K562 (cell line): ENCODE data around the gene OR14J1. TPM values are rescaled to one million over a fixed set of nuclear protein-coding genes. Genes with fewer than 3 reads are reported as not detected.

Source experiments
- CREBBP ChIP-seq: IDR thresholded peaks from one replicate; pipeline ENCODE4 v1.6.1; 2012; ENCODE audit warnings: low read depth, mild to moderate bottlenecking, control low read depth, inconsistent platforms, low read length
- NR4A1 ChIP-seq, 2 experiments: fragments of 250-450 bp in 1 of 2; fragments of 450-650 bp in 1 of 2; sonication (Bioruptor Pico) in 1 of 2; IDR thresholded peaks; 2 replicates each; pipeline versions ENCODE4 v1.4.0 to v1.6.1; 2016 to 2020; ENCODE audit warnings: mild to moderate bottlenecking in 2 of 2, missing compliant biosample characterization in 1 of 2, missing genetic modification characterization in 1 of 2, moderate library complexity in 1 of 2
- POLR2AphosphoS2 ChIP-seq: IDR thresholded peaks from 2 replicates; pipeline ENCODE4 v1.6.1; 2012; ENCODE audit warnings: low read length, improper control_type of control experiment
- SAP30 ChIP-seq: fragments of 200-600 bp; sonication (generic); IDR thresholded peaks from 2 replicates; pipeline ENCODE4 v1.6.1; 2012; ENCODE audit warnings: borderline replicate concordance, low read depth, mild to moderate bottlenecking, moderate library complexity, low read length, control low read depth, inconsistent platforms; ENCODE audit not compliant: insufficient read depth, poor library complexity, severe bottlenecking
- SIRT6 ChIP-seq: IDR thresholded peaks from one replicate; pipeline ENCODE4 v1.6.1; 2012; ENCODE audit warnings: low read depth, mild to moderate bottlenecking, control low read depth, inconsistent platforms, low read length, moderate library complexity
- ZBED1 ChIP-seq: IDR thresholded peaks from 2 replicates; pipeline ENCODE4 v1.6.1; 2014
- ZNF3 ChIP-seq: fragments of 250-450 bp; sonication (Bioruptor Pico); IDR thresholded peaks from 2 replicates; pipeline ENCODE4 v1.5.0; 2021; ENCODE audit warnings: mild to moderate bottlenecking, moderate library complexity
- ZSCAN29 ChIP-seq: fragments of 450-650 bp; IDR thresholded peaks from 2 replicates; pipeline ENCODE4 v1.6.1; 2017
- polyA plus RNA-seq, 8 experiments: library from polyadenylated mRNA; depleted of rRNA in 4 of 8; stranded (reverse) in 5 of 8; unstranded in 3 of 8; fragments of >200 nt; fragmentation: Nextera tagmentation in 2 of 8; fragmentation: Illumina TruSeq in 1 of 8; extraction: Ambion mirVana in 2 of 8; extraction: Trizol in 1 of 8; gene quantifications; 2 replicates each; pipeline versions ENCODE4 v1.2.1 to v1.2.3, GENCODE V29; 2011 to 2014; ENCODE audit warnings: inconsistent platforms in 1 of 8, missing spikeins in 1 of 8
- total RNA-seq, 7 experiments: library from RNA; depleted of rRNA in 6 of 7; stranded (reverse); fragments of >200 nt in 6 of 7; fragmentation: Illumina TruSeq in 2 of 7; extraction: Trizol in 2 of 7; gene quantifications; 2 replicates each; pipeline versions ENCODE4 v1.2.1 to v1.2.3, GENCODE V29; 2011 to 2021; ENCODE audit warnings: low replicate concordance in 1 of 7
- TF ChIP-seq, protein P1 (sequence below), 2 experiments: fragments of 450-650 bp; formaldehyde crosslinking in 1 of 2; IDR thresholded peaks; 2 replicates each; pipeline versions ENCODE4 v1.4.0 to v1.6.1; 2014 to 2020; ENCODE audit warnings: mild to moderate bottlenecking in 2 of 2, borderline replicate concordance in 1 of 2, low read depth in 1 of 2
- TF ChIP-seq, protein P2 (sequence below): fragments of 450-650 bp; conservative IDR thresholded peaks from 2 replicates; pipeline ENCODE4 v1.6.1; 2016; ENCODE audit warnings: missing genetic modification characterization, low read depth, mild to moderate bottlenecking, control low read depth, missing compliant biosample characterization
- TF ChIP-seq, protein P3 (sequence below), 2 experiments: fragments of 450-650 bp; IDR thresholded peaks; 2 replicates each; pipeline ENCODE4 v1.6.1; 2016
- TF ChIP-seq, protein P4 (sequence below): fragments of 450-650 bp; IDR thresholded peaks from 2 replicates; pipeline ENCODE4 v1.7.0; 2016; ENCODE audit warnings: borderline replicate concordance
- TF ChIP-seq, protein P5 (sequence below): sonication (generic); formaldehyde crosslinking; IDR thresholded peaks from 2 replicates; pipeline ENCODE4 v1.8.1; 2022; ENCODE audit warnings: missing genetic modification reagents

OR14J1 gene
- total and polyA plus RNA-seq, 9 of the 15 experiments (the other 6 are each of a cell fraction or from before 2014, with no cell fraction given) = not detected

DNA sequence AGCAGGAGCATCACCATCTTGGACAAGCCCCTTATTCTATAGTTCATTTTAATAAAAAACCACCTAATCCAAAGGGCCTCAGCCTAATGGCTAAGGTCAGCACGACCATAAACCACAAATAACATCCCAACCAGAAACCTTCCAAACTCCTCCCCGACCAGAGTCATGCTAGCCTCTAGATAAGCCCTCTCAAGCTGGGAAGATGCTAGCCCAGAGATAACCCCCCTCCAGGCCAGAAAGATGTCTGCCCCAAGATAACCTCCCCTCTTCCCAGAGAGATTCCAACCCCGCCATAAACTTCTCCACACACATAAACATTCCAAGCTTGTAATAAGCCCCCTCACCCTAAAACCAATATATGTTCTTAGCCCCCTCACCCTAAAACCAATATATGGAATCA lies 38.5 kb upstream of the OR14J1 start (continued):
- TF ChIP-seq, protein P1, sequence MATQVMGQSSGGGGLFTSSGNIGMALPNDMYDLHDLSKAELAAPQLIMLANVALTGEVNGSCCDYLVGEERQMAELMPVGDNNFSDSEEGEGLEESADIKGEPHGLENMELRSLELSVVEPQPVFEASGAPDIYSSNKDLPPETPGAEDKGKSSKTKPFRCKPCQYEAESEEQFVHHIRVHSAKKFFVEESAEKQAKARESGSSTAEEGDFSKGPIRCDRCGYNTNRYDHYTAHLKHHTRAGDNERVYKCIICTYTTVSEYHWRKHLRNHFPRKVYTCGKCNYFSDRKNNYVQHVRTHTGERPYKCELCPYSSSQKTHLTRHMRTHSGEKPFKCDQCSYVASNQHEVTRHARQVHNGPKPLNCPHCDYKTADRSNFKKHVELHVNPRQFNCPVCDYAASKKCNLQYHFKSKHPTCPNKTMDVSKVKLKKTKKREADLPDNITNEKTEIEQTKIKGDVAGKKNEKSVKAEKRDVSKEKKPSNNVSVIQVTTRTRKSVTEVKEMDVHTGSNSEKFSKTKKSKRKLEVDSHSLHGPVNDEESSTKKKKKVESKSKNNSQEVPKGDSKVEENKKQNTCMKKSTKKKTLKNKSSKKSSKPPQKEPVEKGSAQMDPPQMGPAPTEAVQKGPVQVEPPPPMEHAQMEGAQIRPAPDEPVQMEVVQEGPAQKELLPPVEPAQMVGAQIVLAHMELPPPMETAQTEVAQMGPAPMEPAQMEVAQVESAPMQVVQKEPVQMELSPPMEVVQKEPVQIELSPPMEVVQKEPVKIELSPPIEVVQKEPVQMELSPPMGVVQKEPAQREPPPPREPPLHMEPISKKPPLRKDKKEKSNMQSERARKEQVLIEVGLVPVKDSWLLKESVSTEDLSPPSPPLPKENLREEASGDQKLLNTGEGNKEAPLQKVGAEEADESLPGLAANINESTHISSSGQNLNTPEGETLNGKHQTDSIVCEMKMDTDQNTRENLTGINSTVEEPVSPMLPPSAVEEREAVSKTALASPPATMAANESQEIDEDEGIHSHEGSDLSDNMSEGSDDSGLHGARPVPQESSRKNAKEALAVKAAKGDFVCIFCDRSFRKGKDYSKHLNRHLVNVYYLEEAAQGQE (IDR thresholded peaks at IDR 0.05; ENCODE audit: borderline replicate concordance) = no peak
- TF ChIP-seq, protein P1 (CRISPR knock-in tag; IDR thresholded peaks at IDR 0.05; ENCODE audit: low read depth) = no peak
- TF ChIP-seq CREBBP = no peak
- TF ChIP-seq POLR2AphosphoS2 = no peak
- no peak for TF ChIP-seq SIRT6
- TF ChIP-seq, protein P2, sequence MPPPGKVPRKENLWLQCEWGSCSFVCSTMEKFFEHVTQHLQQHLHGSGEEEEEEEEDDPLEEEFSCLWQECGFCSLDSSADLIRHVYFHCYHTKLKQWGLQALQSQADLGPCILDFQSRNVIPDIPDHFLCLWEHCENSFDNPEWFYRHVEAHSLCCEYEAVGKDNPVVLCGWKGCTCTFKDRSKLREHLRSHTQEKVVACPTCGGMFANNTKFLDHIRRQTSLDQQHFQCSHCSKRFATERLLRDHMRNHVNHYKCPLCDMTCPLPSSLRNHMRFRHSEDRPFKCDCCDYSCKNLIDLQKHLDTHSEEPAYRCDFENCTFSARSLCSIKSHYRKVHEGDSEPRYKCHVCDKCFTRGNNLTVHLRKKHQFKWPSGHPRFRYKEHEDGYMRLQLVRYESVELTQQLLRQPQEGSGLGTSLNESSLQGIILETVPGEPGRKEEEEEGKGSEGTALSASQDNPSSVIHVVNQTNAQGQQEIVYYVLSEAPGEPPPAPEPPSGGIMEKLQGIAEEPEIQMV = no peak
- TF ChIP-seq, protein P3, sequence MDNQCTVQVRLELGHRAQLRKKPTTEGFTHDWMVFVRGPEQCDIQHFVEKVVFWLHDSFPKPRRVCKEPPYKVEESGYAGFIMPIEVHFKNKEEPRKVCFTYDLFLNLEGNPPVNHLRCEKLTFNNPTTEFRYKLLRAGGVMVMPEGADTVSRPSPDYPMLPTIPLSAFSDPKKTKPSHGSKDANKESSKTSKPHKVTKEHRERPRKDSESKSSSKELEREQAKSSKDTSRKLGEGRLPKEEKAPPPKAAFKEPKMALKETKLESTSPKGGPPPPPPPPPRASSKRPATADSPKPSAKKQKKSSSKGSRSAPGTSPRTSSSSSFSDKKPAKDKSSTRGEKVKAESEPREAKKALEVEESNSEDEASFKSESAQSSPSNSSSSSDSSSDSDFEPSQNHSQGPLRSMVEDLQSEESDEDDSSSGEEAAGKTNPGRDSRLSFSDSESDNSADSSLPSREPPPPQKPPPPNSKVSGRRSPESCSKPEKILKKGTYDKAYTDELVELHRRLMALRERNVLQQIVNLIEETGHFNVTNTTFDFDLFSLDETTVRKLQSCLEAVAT (IDR thresholded peaks at IDR 0.05) = no peak
- TF ChIP-seq ZNF3 = no peak
- TF ChIP-seq SAP30 = no peak
- TF ChIP-seq, protein P4, sequence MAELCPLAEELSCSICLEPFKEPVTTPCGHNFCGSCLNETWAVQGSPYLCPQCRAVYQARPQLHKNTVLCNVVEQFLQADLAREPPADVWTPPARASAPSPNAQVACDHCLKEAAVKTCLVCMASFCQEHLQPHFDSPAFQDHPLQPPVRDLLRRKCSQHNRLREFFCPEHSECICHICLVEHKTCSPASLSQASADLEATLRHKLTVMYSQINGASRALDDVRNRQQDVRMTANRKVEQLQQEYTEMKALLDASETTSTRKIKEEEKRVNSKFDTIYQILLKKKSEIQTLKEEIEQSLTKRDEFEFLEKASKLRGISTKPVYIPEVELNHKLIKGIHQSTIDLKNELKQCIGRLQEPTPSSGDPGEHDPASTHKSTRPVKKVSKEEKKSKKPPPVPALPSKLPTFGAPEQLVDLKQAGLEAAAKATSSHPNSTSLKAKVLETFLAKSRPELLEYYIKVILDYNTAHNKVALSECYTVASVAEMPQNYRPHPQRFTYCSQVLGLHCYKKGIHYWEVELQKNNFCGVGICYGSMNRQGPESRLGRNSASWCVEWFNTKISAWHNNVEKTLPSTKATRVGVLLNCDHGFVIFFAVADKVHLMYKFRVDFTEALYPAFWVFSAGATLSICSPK = no peak
- TF ChIP-seq, protein P5, sequence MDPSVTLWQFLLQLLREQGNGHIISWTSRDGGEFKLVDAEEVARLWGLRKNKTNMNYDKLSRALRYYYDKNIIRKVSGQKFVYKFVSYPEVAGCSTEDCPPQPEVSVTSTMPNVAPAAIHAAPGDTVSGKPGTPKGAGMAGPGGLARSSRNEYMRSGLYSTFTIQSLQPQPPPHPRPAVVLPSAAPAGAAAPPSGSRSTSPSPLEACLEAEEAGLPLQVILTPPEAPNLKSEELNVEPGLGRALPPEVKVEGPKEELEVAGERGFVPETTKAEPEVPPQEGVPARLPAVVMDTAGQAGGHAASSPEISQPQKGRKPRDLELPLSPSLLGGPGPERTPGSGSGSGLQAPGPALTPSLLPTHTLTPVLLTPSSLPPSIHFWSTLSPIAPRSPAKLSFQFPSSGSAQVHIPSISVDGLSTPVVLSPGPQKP (CRISPR knock-in tag) = no peak
- no peak for TF ChIP-seq ZSCAN29
- no peak for TF ChIP-seq ZBED1
- no peak for TF ChIP-seq NR4A1 (CRISPR knock-in tag; IDR thresholded peaks at IDR 0.05)
- no peak for TF ChIP-seq NR4A1 (tag; IDR thresholded peaks at IDR 0.05)
